ENCODE data around the gene ZNF398.

ZNF398 gene

DNA sequence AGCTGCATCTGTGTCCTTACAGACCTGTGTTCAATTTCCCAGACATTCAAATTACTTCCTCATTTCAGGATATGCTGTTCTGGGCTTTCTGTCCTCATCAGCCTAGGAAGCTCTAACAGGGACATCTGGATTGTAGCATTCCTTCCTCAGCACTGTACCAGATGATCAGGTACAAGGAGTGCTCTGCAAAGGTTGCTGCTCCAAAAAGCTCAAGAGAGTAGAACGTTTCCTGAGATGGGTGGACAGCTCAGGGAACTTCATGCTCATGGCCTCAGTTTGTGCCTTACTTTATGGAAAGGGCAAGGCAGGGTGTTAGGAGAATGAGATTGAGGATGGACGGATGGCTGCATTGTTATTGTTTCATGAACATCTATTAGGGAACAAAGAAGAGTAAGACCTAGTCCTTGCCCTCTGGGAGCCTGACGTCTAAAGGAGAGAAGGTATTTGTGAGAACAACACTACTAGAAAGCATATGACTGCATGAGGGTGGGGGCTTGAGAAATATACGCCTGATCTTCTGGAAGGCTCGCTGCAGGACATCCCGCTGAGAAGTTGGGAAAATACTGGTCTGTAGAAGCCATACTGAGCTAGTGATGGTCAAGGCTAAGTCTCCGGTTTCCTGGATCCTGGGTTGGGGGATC, 81.7 kb downstream of the ZNF398 start:
- no peak for DNase-seq

DNA sequence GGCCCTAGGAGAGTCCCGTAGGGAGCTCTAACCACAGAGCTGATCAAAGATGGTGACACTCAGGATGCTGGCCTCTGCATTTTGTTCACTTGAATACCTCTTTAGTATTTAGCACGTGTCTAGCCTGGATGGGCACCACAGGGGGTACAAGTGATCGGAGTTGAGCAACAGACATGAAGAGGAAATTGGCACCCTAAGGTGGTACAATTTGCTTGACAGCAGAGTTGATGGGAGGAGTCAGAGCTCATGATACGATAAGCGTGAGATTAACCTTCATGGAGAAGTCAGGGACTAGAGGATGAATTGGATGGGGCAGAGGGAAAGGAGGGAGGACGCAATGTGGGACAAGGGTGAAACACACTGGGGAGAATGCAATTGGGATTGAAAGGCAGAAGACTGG, 82.3 kb downstream of the ZNF398 start:
- no peak for DNase-seq

DNA sequence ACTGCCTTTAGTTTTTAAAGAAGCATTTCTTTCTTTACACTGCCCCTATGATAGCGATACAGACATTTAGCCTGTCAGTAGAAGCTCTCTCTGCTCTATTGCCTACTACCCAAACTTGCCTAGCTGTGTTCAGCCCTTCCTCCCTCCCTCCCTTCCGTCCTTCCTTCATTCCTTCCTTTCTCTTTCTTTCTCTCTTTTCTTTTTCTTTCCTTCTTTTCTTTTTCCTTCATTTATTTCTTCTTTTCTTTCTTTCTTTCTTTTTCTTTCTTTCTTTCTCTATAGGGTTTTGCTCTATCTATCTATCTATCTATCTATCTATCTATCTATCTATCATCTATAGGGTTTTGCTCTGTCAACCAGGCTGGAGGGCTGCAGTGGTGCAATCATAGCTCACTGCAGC, 85.1 kb downstream of the ZNF398 start:
- DNase-seq: no peak
